ENCODE measurements around the gene UNCX. TPM values are rescaled to one million over a fixed set of nuclear protein-coding genes. Genes with fewer than 3 reads are reported as not detected.

UNCX gene
- total and polyA plus RNA-seq, 4 donors = not detected

- ATAC-seq (ENCODE audit: insufficient read depth, low FRiP score) = no peak
- Histone ChIP-seq H3K4me3 (no peak overlapping the region), H3K4me1 (ENCODE audit: control insufficient read depth in 5 of 5, insufficient read depth in 5 of 5, low read length in 5 of 5) (peaks cover 0 to 12% (median 0%) of the 10 kb centered on the region in 5 donors), H3K36me3 (ENCODE audit: control insufficient read depth in 4 of 4, insufficient read depth in 4 of 4, low read length in 4 of 4) (no peaks in the 10 kb centered on the region), H3K9ac (ENCODE audit: insufficient read depth in 1 of 2, low read length in 2 of 2) (no peak overlapping the region), H3K27me3 (ENCODE audit: control insufficient read depth in 3 of 3, insufficient read depth in 3 of 3, low read length in 2 of 3) (peaks cover 43 to 78% (median 59%) of the 10 kb centered on the region in 3 donors), H3K27ac (ENCODE audit: low read depth in 1 of 2, low read length in 1 of 2) (no peak overlapping the region), H3K9me3 (ENCODE audit: control insufficient read depth in 4 of 4, insufficient read depth in 3 of 4, low read length in 3 of 4) (peaks cover 0 to 8% (median 0%) of the 10 kb centered on the region in 4 donors)
- TF ChIP-seq CTCF (IDR thresholded peaks at IDR 0.05; ENCODE audit: control extremely low read depth, extremely low read depth) = no peak
- DNase-seq = no peak
- 9 to 12% methylated on average over 27 of the region's 27 CpGs for WGBS, 2 donors
Measured at GRCh38 chr7:1238931-1239802, 6.5 kb downstream of the UNCX start.

- DNase-seq (no peak), ATAC-seq (ENCODE audit: insufficient read depth, low FRiP score) (no peak)
- Histone ChIP-seq H3K27ac (ENCODE audit: low read depth in 1 of 2, low read length in 1 of 2) (no peak overlapping the region), H3K27me3 (ENCODE audit: control insufficient read depth in 3 of 3, insufficient read depth in 3 of 3, low read length in 2 of 3) (peaks cover 36 to 78% (median 59%) of the 10 kb centered on the region in 3 donors), H3K4me3 (no peak overlapping the region), H3K4me1 (ENCODE audit: control insufficient read depth in 5 of 5, insufficient read depth in 5 of 5, low read length in 5 of 5) (peaks cover 0 to 12% (median 0%) of the 10 kb centered on the region in 5 donors), H3K9ac (ENCODE audit: insufficient read depth in 1 of 2, low read length in 2 of 2) (no peak overlapping the region), H3K9me3 (ENCODE audit: control insufficient read depth in 4 of 4, insufficient read depth in 3 of 4, low read length in 3 of 4) (peaks cover 0 to 8% (median 0%) of the 10 kb centered on the region in 4 donors), H3K36me3 (ENCODE audit: control insufficient read depth in 4 of 4, insufficient read depth in 4 of 4, low read length in 4 of 4) (no peaks in the 10 kb centered on the region)
- TF ChIP-seq CTCF (IDR thresholded peaks at IDR 0.05; ENCODE audit: control extremely low read depth, extremely low read depth) = no peak
- WGBS, 2 donors = 8% methylated on average over 29 of the region's 29 CpGs
Measured at GRCh38 chr7:1239803-1240516, 7.3 kb downstream of the UNCX start.

DNA sequence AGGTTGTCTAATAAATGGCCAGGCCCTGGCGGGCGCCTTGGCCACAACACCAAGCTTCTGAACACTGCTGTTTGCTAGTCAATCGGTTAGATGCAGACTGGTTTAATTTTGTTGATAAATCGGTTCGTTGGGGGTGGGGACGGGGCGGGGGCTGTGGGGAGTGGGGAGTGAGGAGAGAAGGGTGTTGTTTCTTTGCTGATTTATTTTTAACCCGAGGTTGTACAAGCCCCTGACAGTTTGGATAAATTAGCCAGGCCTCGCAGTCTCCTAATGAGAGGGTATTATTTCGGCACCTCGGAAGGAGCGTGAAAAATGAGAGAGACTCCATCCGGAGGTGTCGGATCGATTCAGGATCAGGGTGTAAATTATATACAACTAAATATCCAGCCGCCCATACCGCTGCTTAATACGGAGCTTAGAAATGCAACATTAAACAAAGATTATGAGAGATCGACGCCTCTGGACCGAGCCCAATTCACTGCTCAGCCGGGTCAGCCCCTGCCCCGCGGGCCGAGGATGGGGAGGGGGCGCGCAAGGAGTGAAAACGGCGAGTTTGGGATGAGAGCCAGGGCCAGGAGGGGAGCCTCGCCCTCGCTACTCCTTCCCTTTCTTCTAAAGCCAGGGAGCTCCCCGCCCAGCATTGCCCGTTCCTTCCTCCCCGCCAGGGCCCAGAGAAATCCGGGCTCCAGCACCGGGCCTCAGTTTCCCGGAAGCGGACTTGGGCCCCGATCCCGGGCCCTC, 8.0 kb downstream of the UNCX start:
- WGBS, 2 donors = 7% methylated on average over 40 of the region's 40 CpGs
- no peak for TF ChIP-seq CTCF (IDR thresholded peaks at IDR 0.05; ENCODE audit: control extremely low read depth, extremely low read depth)
- Histone ChIP-seq H3K4me3 (no peak overlapping the region), H3K27ac (ENCODE audit: low read depth in 1 of 2, low read length in 1 of 2) (no peak overlapping the region), H3K4me1 (ENCODE audit: control insufficient read depth in 5 of 5, insufficient read depth in 5 of 5, low read length in 5 of 5) (peaks cover 0 to 12% (median 0%) of the 10 kb centered on the region in 5 donors), H3K9me3 (ENCODE audit: control insufficient read depth in 4 of 4, insufficient read depth in 3 of 4, low read length in 3 of 4) (peaks cover 0 to 8% (median 0%) of the 10 kb centered on the region in 4 donors), H3K27me3 (ENCODE audit: control insufficient read depth in 3 of 3, insufficient read depth in 3 of 3, low read length in 2 of 3) (peaks cover 35 to 79% (median 64%) of the 10 kb centered on the region in 3 donors), H3K9ac (ENCODE audit: insufficient read depth in 1 of 2, low read length in 2 of 2) (no peak overlapping the region), H3K36me3 (ENCODE audit: control insufficient read depth in 4 of 4, insufficient read depth in 4 of 4, low read length in 4 of 4) (no peaks in the 10 kb centered on the region)
- ATAC-seq (ENCODE audit: insufficient read depth, low FRiP score) (no peak), DNase-seq (no peak)

All from lung (tissue), 12 donors.